DMS53 treated with DMSO at 0.1 percent for 48 hours (cell line): ENCODE measurements around the gene MT1B.
"Not testable (repeated sequence)": the region's sequence is repeated elsewhere in the genome, so short reads cannot be mapped to it uniquely, and the experiment has no call there.

Source experiments
- DNase-seq: peaks from one replicate; lab custom pipeline; 2025; ENCODE audit not compliant: unreplicated experiment; lab: John Stamatoyannopoulos, UW

The MT1B gene

GRCh38 chr16:56618138-56618537, 33.5 kb upstream of the MT1B start:
- no peak for DNase-seq

GRCh38 chr16:56620339-56620897, 31.3 kb upstream of the MT1B start:
- no peak for DNase-seq

GRCh38 chr16:56621665-56622445, 29.8 kb upstream of the MT1B start:
- DNase-seq: not testable (repeated sequence)

GRCh38 chr16:56623184-56623583, 28.5 kb upstream of the MT1B start:
- not testable (repeated sequence) for DNase-seq

- no peak for DNase-seq
These were observed 28.0 kb upstream of the MT1B start for GRCh38 chr16:56623637-56624036.

- peak; percentile 56 for DNase-seq
These were observed 26.3 kb upstream of the MT1B start, which contains the start of gene MT1E for GRCh38 chr16:56625140-56625942. Gene MT1E, plus strand, starts transcription at chr16:56625781. Its CDS starts 71 bp downstream, at chr16:56625852.

- no peak for DNase-seq
These were observed 25.6 kb upstream of the MT1B start for GRCh38 chr16:56625943-56626654.

GRCh38 chr16:56626685-56627084, 25.0 kb upstream of the MT1B start:
- DNase-seq: no peak

- DNase-seq: no peak
These were observed 23.0 kb upstream of the MT1B start for GRCh38 chr16:56628486-56629350.

- no peak for DNase-seq
These were observed 22.2 kb upstream of the MT1B start for GRCh38 chr16:56629531-56629930.

GRCh38 chr16:56630134-56630533, 21.6 kb upstream of the MT1B start:
- no peak for DNase-seq

- DNase-seq: no peak
These were observed 20.5 kb upstream of the MT1B start for GRCh38 chr16:56631197-56631596.

- DNase-seq: peak; percentile 12
These were observed 19.9 kb upstream of the MT1B start for GRCh38 chr16:56631832-56632155.

- peak; percentile 16 for DNase-seq
These were observed 19.4 kb upstream of the MT1B start, which contains the start of gene MT1M for GRCh38 chr16:56632156-56632847. Gene MT1M, plus strand, starts transcription at chr16:56632659. Its CDS starts 73 bp downstream, at chr16:56632732.

GRCh38 chr16:56632848-56633365, 18.8 kb upstream of the MT1B start:
- no peak for DNase-seq

- no peak for DNase-seq
These were observed 18.2 kb upstream of the MT1B start for GRCh38 chr16:56633535-56633934.

GRCh38 chr16:56634715-56635440, 16.8 kb upstream of the MT1B start:
- DNase-seq: no peak

- DNase-seq: no peak
These were observed 16.2 kb upstream of the MT1B start for GRCh38 chr16:56635441-56635967.
